Upper lobe of right lung (tissue), 1 donor: ENCODE results near the gene KLF11. TPM values are rescaled to one million over a fixed set of nuclear protein-coding genes. Genes with fewer than 3 reads are reported as not detected.
A peak's percentile ranks its signal among the peaks of the same experiment; 100 is the strongest.
"Not testable (repeated sequence)": the region's sequence is repeated elsewhere in the genome, so short reads cannot be mapped to it uniquely, and the experiment has no call there.

Experiments
- ATAC-seq: fragments of 200-7000 bp; cut with Tn5 transposase; one replicate; pipeline ENCODE4 v1.9.1; 2020; ENCODE audit warnings: mild to moderate bottlenecking, moderate library complexity
- DNase-seq: peaks from one replicate; pipeline ENCODE4 v3.0.0-alpha.2; 2020
- H3K27ac ChIP-seq: fragments of 200-600 bp; one replicate; pipeline ENCODE4 v1.8.0; 2022
- H3K27me3 ChIP-seq: fragments of 200-600 bp; one replicate; pipeline ENCODE4 v1.8.0; 2022; ENCODE audit warnings: mild to moderate bottlenecking
- H3K36me3 ChIP-seq: fragments of 200-600 bp; one replicate; pipeline ENCODE4 v1.8.0; 2022
- H3K4me1 ChIP-seq: fragments of 200-600 bp; one replicate; pipeline ENCODE4 v1.8.0; 2022
- H3K4me3 ChIP-seq: fragments of 200-600 bp; one replicate; pipeline ENCODE4 v1.8.0; 2022; ENCODE audit warnings: mild to moderate bottlenecking
- H3K9me3 ChIP-seq: fragments of 200-600 bp; one replicate; pipeline ENCODE4 v1.8.0; 2022
- CTCF ChIP-seq: fragments of 200-600 bp; IDR thresholded peaks from one replicate; pipeline ENCODE4 v1.8.0; 2022; ENCODE audit warnings: antibody characterized with exemption
- intact Hi-C: fragments of 100-400 bp; cut with DNase I; formaldehyde crosslinking; loops from one replicate; pipeline ENCODE4 v1.11.0; 2022
- total RNA-seq: library from RNA; stranded (reverse); fragmentation: NEBNext Ultra II Directional; extraction: Animal tissue kit (Norgen Biotek cat#: 25700); gene quantifications from one replicate; pipeline ENCODE4 v1.2.1, GENCODE V29; 2021
- donor health status: DM: no; HTN: yes; CAD: no; lungs with severe emphysema.

KLF11 gene
- total RNA-seq, 1 donor from 2014 or later, result 45.6 TPM

- Histone ChIP-seq H3K9me3 (no peaks in the 10 kb centered on the region), H3K27ac (no peak overlapping the region), H3K4me3 (no peak overlapping the region), H3K27me3 (no peaks in the 10 kb centered on the region), H3K36me3 (no peaks in the 10 kb centered on the region), H3K4me1 (peaks cover 9% of the 10 kb centered on the region)
- DNase-seq, result no peak
- TF ChIP-seq CTCF, result no peak
- intact Hi-C loops, result no loop called here
- ATAC-seq, result no peak
These were observed 35.9 kb upstream of the KLF11 start for GRCh38 chr2:10007435-10007834.

- DNase-seq, result no peak
- ATAC-seq, result no peak
- no peak overlapping the region for H3K4me3 ChIP-seq
- no peaks in the 10 kb centered on the region for H3K9me3 ChIP-seq
- no peak for TF ChIP-seq CTCF
- H3K4me1 ChIP-seq, result peaks cover 9% of the 10 kb centered on the region
- H3K27me3 ChIP-seq, result no peaks in the 10 kb centered on the region
- H3K27ac ChIP-seq, result no peak overlapping the region
- intact Hi-C loops, result no loop called here
- no peaks in the 10 kb centered on the region for H3K36me3 ChIP-seq
These were observed 35.2 kb upstream of the KLF11 start for GRCh38 chr2:10007921-10008808.

DNA sequence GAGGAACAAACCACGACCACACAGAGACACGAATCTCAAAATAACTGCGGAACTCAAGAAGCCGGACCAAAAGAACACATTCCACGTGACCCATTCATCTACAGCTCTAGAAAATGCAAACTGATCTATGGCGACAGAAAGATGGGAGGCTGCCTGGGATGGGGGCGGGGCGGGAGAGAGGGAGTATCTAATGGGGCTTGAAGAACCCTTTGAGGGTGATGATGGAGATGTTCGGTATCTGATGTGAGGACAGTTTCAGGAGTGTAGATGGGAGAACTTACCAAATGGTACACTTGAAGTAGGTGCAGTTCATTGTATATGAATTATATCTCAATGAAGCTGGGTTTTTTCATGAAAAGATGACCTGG lies 34.6 kb upstream of the KLF11 start:
- ATAC-seq (no peak), DNase-seq (peak; percentile 22)
- Histone ChIP-seq H3K4me3 (no peak overlapping the region), H3K27me3 (no peaks in the 10 kb centered on the region), H3K4me1 (peaks cover 9% of the 10 kb centered on the region), H3K9me3 (no peaks in the 10 kb centered on the region), H3K27ac (no peak overlapping the region), H3K36me3 (no peaks in the 10 kb centered on the region)
- no peak for TF ChIP-seq CTCF
- intact Hi-C loops, result no loop called here

DNA sequence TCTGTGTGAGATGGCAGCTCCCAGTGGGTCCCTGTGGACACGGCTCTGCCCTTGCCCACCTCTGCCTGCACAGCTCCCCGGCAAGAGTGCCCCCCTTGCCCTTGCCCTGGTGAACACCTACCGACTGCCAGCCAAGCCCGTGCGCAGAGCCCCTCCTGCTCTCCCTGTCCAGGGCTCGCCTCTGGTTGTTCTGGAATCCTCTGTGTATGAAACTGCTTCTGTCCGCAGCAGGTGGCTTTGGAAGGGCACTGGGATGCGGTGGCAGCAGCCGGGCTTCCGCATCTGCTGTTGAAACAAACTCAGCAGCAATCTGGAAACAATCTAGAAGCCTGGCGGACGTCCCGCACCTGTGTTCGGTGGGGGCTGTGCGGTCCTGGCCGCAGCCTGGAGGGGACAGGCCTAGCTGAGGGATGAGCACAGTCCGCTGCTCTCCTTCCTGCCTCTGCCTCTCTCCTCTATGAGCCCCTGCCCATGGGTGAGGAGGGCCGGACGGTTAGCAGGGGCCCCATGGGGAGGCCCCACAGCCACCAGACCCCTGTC lies 34.0 kb upstream of the KLF11 start:
- Histone ChIP-seq H3K4me3 (no peak overlapping the region), H3K9me3 (no peaks in the 10 kb centered on the region), H3K27ac (peak overlapping the region; percentile 66), H3K4me1 (peaks cover 9% of the 10 kb centered on the region), H3K27me3 (no peaks in the 10 kb centered on the region), H3K36me3 (no peaks in the 10 kb centered on the region)
- peak; percentile 41 for DNase-seq
- intact Hi-C loops, result no loop called here
- TF ChIP-seq CTCF, result no peak
- ATAC-seq, result no peak

GRCh38 chr2:10009811-10010781 lies 33.3 kb upstream of the KLF11 start:
- no peak for TF ChIP-seq CTCF
- intact Hi-C loops, result no loop called here
- H3K27me3 ChIP-seq, result no peaks in the 10 kb centered on the region
- H3K9me3 ChIP-seq, result no peaks in the 10 kb centered on the region
- H3K4me1 ChIP-seq, result peaks cover 9% of the 10 kb centered on the region
- ATAC-seq (peak; percentile 57), DNase-seq (peak; percentile 79)
- H3K27ac ChIP-seq, result peak overlapping the region; percentile 66
- H3K4me3 ChIP-seq, result no peak overlapping the region
- no peaks in the 10 kb centered on the region for H3K36me3 ChIP-seq

DNA sequence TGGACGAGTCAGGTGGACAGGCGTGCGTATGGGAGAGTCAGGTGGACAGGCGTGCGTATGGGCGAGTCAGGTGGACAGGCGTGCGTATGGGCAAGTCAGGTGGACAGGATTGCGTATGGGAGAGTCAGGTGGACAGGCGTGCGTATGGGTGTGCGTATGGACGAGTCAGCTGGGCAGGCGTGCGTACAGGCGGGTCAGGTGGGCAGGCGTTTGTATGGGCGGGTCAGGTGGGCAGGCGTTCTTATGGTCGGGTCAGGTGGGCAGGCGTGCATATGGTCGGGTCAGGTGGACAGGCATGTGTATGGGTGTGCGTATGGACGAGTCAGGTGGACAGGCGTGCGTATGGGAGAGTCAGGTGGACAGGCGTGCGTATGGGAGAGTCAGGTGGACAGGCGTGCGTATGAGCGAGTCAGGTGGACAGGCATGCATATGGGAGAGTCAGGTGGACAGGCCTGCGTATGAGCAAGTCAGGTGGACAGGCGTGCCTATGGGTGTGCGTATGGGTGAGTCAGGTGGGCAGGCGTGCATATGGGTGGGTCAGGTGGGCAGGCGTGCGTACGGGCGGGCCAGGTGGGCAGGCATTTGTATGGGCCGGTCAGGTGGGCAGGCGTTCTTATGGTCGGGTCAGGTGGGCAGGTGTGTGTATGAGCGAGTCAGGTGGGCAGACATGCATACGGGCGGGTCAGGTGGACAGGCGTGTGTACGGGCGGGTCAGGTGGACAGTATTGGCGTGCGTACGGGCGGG lies 32.3 kb upstream of the KLF11 start:
- H3K9me3 ChIP-seq, DNase-seq, ATAC-seq, H3K27ac ChIP-seq, H3K4me3 ChIP-seq, H3K27me3 ChIP-seq, intact Hi-C loops, H3K4me1 ChIP-seq, H3K36me3 ChIP-seq: not testable (repeated sequence)

DNA sequence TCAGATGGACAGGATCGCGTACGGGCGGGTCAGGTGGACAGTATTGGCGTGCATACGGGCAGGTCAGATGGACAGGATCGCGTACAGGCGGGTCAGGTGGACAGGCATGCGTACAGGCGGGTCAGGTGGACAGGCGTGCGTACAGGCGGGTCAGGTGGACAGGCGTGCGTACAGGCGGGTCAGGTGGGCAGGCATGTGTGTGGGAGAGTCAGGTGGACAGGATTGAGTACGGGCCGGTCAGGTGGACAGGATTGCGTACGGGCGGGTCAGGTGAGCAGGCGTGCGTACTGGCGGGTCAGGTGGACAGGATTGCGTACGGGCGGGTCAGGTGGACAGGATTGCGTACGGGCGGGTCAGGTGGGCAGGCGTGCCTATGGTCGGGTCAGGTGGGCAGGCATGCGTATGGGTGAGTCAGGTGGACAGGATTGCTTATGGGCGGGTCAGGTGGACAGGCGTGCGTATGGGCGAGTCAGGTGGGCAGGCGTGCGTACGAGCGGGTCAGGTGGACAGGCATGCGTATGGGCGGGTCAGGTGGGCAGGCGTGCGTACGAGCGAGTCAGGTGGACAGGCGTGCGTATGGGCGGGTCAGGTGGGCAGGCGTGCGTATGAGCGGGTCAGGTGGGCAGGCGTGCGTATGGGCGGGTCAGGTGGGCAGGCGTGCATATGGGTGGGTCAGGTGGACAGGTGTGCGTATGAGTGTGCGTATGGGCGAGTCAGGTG lies 31.6 kb upstream of the KLF11 start:
- intact Hi-C loops, ATAC-seq, H3K27me3 ChIP-seq, H3K36me3 ChIP-seq, H3K4me3 ChIP-seq, H3K27ac ChIP-seq, DNase-seq, H3K4me1 ChIP-seq, H3K9me3 ChIP-seq: not testable (repeated sequence)
